ENCODE results near the gene TNRC6C. TPM values are rescaled to one million over a fixed set of nuclear protein-coding genes. Genes with fewer than 3 reads are reported as not detected.
A peak's percentile ranks its signal among the peaks of the same experiment; 100 is the strongest.

TNRC6C gene
- total and polyA plus RNA-seq, 9 of the 15 experiments (the other 6 are each of a cell fraction or from before 2014, with no cell fraction given), result 0.20 to 4.9 (median 2.3) TPM

DNA sequence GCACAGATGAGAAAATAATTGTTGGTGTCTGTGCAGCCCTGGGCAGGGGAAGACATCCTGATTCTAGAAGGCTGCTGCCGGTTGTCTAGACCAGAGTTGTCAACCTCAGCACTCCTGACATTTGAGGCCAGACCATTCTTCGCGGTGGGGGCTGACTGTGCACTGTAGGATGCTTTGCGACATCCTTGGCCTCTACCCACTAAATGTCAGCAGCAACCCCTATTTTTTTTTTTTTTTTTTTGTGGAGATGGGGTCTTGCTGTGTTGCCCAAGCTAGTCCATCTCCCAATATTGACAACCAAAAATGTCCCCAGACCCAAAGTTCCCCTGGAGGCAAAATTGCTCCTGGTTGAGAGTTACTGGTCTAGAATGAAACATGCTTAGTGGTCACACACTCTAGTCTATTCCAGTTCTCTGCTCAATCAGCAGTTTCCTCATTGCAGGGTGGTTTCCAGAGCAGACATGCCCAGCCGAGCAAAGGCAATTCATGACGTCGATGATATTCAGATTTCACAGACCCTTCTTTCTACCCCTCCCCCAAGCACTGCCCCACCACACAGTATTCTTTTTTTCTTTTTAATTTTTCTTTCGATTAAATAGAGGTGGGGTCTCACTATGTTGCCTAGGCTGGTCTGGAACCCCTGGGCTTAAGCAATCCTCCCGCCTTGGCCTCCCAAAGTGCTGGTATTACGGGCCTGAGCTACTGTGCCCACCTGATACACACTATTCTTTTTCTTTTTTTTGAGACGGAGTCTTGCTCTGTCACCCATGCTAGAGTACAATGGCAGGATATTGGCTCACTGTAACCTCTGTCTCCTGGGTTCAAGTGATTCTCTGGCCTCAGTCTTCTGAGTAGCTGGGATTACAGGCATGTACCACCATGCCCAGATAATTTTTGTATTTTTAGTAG lies 196.7 kb downstream of the TNRC6C start:
- FAIRE-seq (no peak), ATAC-seq (peak; percentile 36; the same call in 1 of the 3 replicates), DNase-seq (ENCODE audit: extremely low read depth in 1 of 4, low spot score in 3 of 4) (no peak)
- no peak overlapping the region for H3K27ac ChIP-seq (ENCODE audit: extremely low read depth, low read depth, low read length)
- no peak overlapping the region for H3K9ac ChIP-seq (ENCODE audit: insufficient read depth in 1 of 2, low read depth in 2 of 2, low read length in 2 of 2)
- no peaks in the 10 kb centered on the region for H3K27me3 ChIP-seq (ENCODE audit: control insufficient read depth in 2 of 2, insufficient read depth in 2 of 2, low read length in 2 of 2)
- in situ Hi-C loops (cut with MboI) (no loop called here), intact Hi-C loops (cut with micrococcal nuclease) (no loop called here)
- WGBS (ENCODE audit: insufficient coverage, low coverage, missing lambda C conversion rate), result 74% methylated on average over 11 of the region's 11 CpGs
- no peaks in the 10 kb centered on the region for H3K9me1 ChIP-seq (ENCODE audit: control insufficient read depth, insufficient read depth, low read length)
- H3K4me2 ChIP-seq (ENCODE audit: insufficient read depth, low read length), result no peak overlapping the region
- no peaks in the 10 kb centered on the region for H3K79me2 ChIP-seq (ENCODE audit: control insufficient read depth, insufficient read depth, low read length)
- no peak overlapping the region for H2AFZ ChIP-seq (ENCODE audit: low read depth, low read length)
- BruUV-seq (replicated peaks), result no TSS peak
- H3K9me3 ChIP-seq (replicated peaks; ENCODE audit: control insufficient read depth, insufficient read depth, low read depth, low read length), result no peaks in the 10 kb centered on the region
- no peaks in the 10 kb centered on the region for H3K36me3 ChIP-seq (ENCODE audit: control insufficient read depth, insufficient read depth, low read length)
- ChIA-PET POLR2A (no interaction called here), CTCF (ENCODE audit: low intra/inter-chr PET ratio) (no interaction called here)
- peaks cover 9 to 34% of the 10 kb centered on the region in 2 experiments; a peak in 4 of 5 replicates for H3K4me1 ChIP-seq (replicated peaks in 1 of 2; ENCODE audit: control insufficient read depth in 2 of 2, insufficient read depth in 2 of 2, low read length in 2 of 2)
- no peaks in the 10 kb centered on the region for H4K20me1 ChIP-seq (replicated peaks; ENCODE audit: control insufficient read depth, insufficient read depth, low read length)
- no peak overlapping the region for H3K4me3 ChIP-seq
- TF ChIP-seq ZNF121 (CRISPR knock-in tag; conservative IDR thresholded peaks at IDR 0.05), result no peak; the same call in 1 of the 2 replicates
- no peak for TF ChIP-seq NUFIP1 (IDR thresholded peaks at IDR 0.05; ENCODE audit: partially characterized antibody)
- no peak for TF ChIP-seq ZFPM2 (CRISPR knock-in tag; IDR thresholded peaks at IDR 0.05)
- no peak for TF ChIP-seq HDAC2 (IDR thresholded peaks at IDR 0.05)
- TF ChIP-seq, protein P1, sequence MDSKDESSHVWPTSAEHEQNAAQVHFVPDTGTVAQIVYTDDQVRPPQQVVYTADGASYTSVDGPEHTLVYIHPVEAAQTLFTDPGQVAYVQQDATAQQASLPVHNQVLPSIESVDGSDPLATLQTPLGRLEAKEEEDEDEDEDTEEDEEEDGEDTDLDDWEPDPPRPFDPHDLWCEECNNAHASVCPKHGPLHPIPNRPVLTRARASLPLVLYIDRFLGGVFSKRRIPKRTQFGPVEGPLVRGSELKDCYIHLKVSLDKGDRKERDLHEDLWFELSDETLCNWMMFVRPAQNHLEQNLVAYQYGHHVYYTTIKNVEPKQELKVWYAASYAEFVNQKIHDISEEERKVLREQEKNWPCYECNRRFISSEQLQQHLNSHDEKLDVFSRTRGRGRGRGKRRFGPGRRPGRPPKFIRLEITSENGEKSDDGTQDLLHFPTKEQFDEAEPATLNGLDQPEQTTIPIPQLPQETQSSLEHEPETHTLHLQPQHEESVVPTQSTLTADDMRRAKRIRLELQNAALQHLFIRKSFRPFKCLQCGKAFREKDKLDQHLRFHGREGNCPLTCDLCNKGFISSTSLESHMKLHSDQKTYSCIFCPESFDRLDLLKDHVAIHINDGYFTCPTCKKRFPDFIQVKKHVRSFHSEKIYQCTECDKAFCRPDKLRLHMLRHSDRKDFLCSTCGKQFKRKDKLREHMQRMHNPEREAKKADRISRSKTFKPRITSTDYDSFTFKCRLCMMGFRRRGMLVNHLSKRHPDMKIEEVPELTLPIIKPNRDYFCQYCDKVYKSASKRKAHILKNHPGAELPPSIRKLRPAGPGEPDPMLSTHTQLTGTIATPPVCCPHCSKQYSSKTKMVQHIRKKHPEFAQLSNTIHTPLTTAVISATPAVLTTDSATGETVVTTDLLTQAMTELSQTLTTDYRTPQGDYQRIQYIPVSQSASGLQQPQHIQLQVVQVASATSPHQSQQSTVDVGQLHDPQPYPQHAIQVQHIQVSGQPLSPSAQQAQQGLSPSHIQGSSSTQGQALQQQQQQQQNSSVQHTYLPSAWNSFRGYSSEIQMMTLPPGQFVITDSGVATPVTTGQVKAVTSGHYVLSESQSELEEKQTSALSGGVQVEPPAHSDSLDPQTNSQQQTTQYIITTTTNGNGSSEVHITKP (IDR thresholded peaks at IDR 0.05; ENCODE audit: partially characterized antibody), result peak; percentile 95
- no peak for TF ChIP-seq BMI1 (IDR thresholded peaks at IDR 0.05; ENCODE audit: low read length)
- TF ChIP-seq, protein P2, sequence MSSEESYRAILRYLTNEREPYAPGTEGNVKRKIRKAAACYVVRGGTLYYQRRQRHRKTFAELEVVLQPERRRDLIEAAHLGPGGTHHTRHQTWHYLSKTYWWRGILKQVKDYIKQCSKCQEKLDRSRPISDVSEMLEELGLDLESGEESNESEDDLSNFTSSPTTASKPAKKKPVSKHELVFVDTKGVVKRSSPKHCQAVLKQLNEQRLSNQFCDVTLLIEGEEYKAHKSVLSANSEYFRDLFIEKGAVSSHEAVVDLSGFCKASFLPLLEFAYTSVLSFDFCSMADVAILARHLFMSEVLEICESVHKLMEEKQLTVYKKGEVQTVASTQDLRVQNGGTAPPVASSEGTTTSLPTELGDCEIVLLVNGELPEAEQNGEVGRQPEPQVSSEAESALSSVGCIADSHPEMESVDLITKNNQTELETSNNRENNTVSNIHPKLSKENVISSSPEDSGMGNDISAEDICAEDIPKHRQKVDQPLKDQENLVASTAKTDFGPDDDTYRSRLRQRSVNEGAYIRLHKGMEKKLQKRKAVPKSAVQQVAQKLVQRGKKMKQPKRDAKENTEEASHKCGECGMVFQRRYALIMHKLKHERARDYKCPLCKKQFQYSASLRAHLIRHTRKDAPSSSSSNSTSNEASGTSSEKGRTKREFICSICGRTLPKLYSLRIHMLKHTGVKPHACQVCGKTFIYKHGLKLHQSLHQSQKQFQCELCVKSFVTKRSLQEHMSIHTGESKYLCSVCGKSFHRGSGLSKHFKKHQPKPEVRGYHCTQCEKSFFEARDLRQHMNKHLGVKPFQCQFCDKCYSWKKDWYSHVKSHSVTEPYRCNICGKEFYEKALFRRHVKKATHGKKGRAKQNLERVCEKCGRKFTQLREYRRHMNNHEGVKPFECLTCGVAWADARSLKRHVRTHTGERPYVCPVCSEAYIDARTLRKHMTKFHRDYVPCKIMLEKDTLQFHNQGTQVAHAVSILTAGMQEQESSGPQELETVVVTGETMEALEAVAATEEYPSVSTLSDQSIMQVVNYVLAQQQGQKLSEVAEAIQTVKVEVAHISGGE (CRISPR knock-in tag; IDR thresholded peaks at IDR 0.05), result no peak
- TF ChIP-seq, protein P3, sequence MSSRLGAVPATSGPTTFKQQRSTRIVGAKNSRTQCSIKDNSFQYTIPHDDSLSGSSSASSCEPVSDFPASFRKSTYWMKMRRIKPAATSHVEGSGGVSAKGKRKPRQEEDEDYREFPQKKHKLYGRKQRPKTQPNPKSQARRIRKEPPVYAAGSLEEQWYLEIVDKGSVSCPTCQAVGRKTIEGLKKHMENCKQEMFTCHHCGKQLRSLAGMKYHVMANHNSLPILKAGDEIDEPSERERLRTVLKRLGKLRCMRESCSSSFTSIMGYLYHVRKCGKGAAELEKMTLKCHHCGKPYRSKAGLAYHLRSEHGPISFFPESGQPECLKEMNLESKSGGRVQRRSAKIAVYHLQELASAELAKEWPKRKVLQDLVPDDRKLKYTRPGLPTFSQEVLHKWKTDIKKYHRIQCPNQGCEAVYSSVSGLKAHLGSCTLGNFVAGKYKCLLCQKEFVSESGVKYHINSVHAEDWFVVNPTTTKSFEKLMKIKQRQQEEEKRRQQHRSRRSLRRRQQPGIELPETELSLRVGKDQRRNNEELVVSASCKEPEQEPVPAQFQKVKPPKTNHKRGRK (tag; IDR thresholded peaks at IDR 0.05), result no peak
- TF ChIP-seq EP400 (IDR thresholded peaks at IDR 0.05), result no peak
- TF ChIP-seq FOXM1 (IDR thresholded peaks at IDR 0.05; ENCODE audit: low read depth), result no peak
- no peak for TF ChIP-seq FOXM1 (CRISPR knock-in tag; IDR thresholded peaks at IDR 0.05; ENCODE audit: low read depth)
- TF ChIP-seq HOXB6 (CRISPR knock-in tag; IDR thresholded peaks at IDR 0.05; ENCODE audit: borderline replicate concordance), result no peak
- TF ChIP-seq POLR2AphosphoS5 (IDR thresholded peaks at IDR 0.05; ENCODE audit: control insufficient read depth, insufficient read depth, low read depth, low read length), result no peak
